ENCODE measurements around the gene AGBL3. TPM values are rescaled to one million over a fixed set of nuclear protein-coding genes. Genes with fewer than 3 reads are reported as not detected.

The AGBL3 gene
- polyA plus RNA-seq, 1 experiment: 0.32 TPM

DNA sequence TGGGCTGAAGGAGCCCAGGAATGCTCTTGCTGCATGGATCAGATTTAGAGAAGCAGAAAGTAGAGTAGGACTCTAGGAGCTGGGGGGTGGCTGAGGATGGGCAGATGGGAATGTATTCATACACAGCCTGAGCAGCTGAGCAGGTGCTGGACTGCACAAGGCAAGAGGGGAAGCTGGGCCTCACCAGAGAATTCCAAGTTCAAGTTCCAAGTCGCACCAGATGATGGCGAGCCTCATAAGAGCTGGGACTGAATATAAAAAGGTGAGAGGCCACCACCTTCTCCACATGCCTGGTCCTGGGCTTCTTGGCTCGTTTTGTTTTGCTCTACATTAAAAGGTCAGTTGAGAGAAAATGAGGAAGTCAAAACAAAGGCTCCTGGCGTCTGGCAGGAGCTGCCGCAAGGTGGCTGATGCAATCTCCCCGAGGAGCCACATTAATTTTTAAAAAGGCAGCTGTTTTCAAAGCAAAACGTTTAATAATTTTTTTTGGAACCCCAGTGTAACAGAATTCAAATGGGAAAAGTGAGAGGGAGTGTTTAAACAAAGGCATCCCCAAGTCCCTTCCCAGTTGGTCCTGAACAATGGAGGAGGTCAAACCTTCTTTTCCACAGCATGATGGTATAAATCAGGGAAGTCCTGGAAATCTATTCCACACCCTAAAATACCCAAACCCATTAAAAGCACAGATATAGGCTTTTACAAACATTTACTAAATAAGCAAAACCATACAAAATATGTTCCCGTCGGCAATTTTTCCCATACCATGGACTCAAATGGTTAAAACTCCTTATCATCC lies 174.7 kb downstream of the AGBL3 start:
- TF ChIP-seq, protein P1, sequence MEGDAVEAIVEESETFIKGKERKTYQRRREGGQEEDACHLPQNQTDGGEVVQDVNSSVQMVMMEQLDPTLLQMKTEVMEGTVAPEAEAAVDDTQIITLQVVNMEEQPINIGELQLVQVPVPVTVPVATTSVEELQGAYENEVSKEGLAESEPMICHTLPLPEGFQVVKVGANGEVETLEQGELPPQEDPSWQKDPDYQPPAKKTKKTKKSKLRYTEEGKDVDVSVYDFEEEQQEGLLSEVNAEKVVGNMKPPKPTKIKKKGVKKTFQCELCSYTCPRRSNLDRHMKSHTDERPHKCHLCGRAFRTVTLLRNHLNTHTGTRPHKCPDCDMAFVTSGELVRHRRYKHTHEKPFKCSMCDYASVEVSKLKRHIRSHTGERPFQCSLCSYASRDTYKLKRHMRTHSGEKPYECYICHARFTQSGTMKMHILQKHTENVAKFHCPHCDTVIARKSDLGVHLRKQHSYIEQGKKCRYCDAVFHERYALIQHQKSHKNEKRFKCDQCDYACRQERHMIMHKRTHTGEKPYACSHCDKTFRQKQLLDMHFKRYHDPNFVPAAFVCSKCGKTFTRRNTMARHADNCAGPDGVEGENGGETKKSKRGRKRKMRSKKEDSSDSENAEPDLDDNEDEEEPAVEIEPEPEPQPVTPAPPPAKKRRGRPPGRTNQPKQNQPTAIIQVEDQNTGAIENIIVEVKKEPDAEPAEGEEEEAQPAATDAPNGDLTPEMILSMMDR (IDR thresholded peaks at IDR 0.05; ENCODE audit: insufficient read depth, low read depth, low read length): no peak
- H3K4me3 ChIP-seq (ENCODE audit: low read depth, low read length): no peak overlapping the region
- POLR2A ChIA-PET: no interaction called here
- DNase-seq (ENCODE audit: low read depth): no peak
- peaks cover 4% of the 10 kb centered on the region; the same call in 1 of the 2 replicates for H3K36me3 ChIP-seq (ENCODE audit: control insufficient read depth, insufficient read depth, low read length)
- H3K27me3 ChIP-seq (ENCODE audit: control insufficient read depth, insufficient read depth, low read length): no peaks in the 10 kb centered on the region
- CTCF ChIA-PET: interaction anchor here (0.8 to 1.0 kb wide), 3 partner anchors 9 to 471 kb away, joined by 3 to 4 read pairs (median 3); partner anchors contain the start of gene AGBL3

DNA sequence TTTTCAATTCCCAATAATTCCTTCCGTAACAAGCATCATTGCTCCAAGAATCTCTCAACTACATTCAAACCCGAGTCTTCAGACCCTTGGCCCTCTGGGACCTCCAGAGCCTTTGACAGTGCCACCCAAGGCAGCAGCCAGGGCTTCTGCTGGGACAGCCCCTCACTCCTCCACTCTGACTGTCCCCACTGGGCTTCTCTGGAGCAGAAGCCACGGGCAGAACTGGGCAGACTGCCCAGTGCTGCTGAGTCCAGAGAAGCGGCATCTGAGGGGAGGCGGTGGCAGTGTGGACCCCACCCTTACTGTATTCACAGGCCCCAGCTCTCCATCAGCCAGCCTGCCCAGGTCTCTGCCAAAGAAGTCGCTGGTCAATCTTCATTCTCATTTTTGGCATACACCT lies 175.4 kb downstream of the AGBL3 start:
- no peak for DNase-seq (ENCODE audit: low read depth)
- Histone ChIP-seq H3K27me3 (ENCODE audit: control insufficient read depth, insufficient read depth, low read length) (no peaks in the 10 kb centered on the region), H3K4me3 (ENCODE audit: low read depth, low read length) (no peak overlapping the region), H3K36me3 (ENCODE audit: control insufficient read depth, insufficient read depth, low read length) (peaks cover 8% of the 10 kb centered on the region)
- POLR2A ChIA-PET: no interaction called here
- CTCF ChIA-PET: no interaction called here
- TF ChIP-seq, protein P1 (IDR thresholded peaks at IDR 0.05; ENCODE audit: insufficient read depth, low read depth, low read length): no peak

DNA sequence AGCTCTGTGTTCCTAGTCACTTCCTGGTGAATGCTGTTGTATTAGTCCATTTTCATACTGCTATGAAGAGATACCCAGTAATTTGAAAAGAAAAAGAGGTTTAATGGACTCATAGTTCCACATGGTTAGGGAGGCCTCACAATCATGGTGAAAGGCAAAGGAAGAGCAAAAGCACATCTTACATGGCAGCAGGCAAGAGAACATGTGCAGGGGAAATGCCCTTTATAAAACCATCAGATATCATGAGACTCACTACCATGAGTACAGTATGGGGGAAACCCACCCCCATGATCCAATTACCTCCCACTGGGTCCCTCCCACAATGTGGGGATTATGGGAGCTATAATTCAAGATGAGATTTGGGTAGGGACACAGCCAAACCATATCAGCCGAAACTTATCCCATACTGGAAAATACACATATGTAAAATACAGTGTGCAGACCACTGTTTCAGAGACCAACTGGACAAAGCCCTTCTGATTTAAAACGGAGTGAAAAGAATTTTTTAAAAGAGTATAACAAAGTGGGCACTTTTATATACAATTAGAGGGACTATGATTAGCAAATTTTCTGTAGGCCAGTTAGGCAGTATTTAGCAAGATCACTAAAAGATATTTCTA lies 176.2 kb downstream of the AGBL3 start:
- Histone ChIP-seq H3K4me3 (ENCODE audit: low read depth, low read length) (no peak overlapping the region), H3K36me3 (ENCODE audit: control insufficient read depth, insufficient read depth, low read length) (peaks cover 15% of the 10 kb centered on the region), H3K27me3 (ENCODE audit: control insufficient read depth, insufficient read depth, low read length) (no peaks in the 10 kb centered on the region)
- ChIA-PET CTCF (no interaction called here), POLR2A (no interaction called here)
- TF ChIP-seq, protein P1 (IDR thresholded peaks at IDR 0.05; ENCODE audit: insufficient read depth, low read depth, low read length): no peak
- no peak for DNase-seq (ENCODE audit: low read depth)

DNA sequence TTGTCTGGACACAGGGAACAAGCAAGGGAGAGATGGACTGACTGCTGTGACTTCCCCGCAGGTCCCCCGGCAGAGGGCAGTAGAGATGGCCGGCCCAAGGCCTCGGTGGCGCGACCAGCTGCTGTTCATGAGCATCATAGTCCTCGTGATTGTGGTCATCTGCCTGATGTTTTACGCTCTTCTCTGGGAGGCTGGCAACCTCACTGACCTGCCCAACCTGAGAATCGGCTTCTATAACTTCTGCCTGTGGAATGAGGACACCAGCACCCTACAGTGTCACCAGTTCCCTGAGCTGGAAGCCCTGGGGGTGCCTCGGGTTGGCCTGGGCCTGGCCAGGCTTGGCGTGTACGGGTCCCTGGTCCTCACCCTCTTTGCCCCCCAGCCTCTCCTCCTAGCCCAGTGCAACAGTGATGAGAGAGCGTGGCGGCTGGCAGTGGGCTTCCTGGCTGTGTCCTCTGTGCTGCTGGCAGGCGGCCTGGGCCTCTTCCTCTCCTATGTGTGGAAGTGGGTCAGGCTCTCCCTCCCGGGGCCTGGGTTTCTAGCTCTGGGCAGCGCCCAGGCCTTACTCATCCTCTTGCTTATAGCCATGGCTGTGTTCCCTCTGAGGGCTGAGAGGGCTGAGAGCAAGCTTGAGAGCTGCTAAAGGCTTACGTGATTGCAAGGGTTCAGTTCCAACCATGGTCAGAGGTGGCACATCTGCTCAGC lies 178.2 kb downstream of the AGBL3 start:
- H3K36me3 ChIP-seq (ENCODE audit: control insufficient read depth, insufficient read depth, low read length): peaks cover 23% of the 10 kb centered on the region
- ChIA-PET POLR2A (no interaction called here), CTCF (interaction anchor here (0.8 to 1.1 kb wide), 3 partner anchors 10 to 53 kb away, joined by 3 read pairs; no protein-coding TSS in a partner anchor)
- DNase-seq (ENCODE audit: low read depth): no peak
- H3K4me3 ChIP-seq (ENCODE audit: low read depth, low read length): no peak overlapping the region
- no peaks in the 10 kb centered on the region for H3K27me3 ChIP-seq (ENCODE audit: control insufficient read depth, insufficient read depth, low read length)
- TF ChIP-seq, protein P1 (IDR thresholded peaks at IDR 0.05; ENCODE audit: insufficient read depth, low read depth, low read length): 0 out of 2 replicates have a peak, but pooled peaks have one; percentile 7

DNA sequence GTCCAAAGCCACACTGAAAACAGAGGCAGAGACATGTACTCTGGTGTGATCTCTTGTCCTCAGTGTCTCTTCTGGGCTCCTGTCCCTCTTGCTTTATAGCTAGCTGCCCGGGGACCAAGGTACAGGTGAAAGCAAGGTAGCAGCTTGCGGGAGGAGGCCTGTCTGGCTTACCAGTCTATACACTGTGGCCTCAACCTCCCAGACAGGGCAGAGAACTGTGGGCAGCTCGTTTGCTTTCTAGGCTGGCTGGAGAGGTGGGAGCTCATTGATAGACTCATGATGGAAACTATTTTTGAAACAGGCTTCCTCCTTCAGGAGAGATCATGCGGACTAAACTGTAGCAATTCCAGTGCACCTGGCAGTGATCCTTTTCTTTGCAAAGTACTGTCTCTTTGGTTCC lies 179.6 kb downstream of the AGBL3 start:
- TF ChIP-seq, protein P1 (IDR thresholded peaks at IDR 0.05; ENCODE audit: insufficient read depth, low read depth, low read length): no peak
- no peak overlapping the region for H3K4me3 ChIP-seq (ENCODE audit: low read depth, low read length)
- no peaks in the 10 kb centered on the region for H3K27me3 ChIP-seq (ENCODE audit: control insufficient read depth, insufficient read depth, low read length)
- no peak for DNase-seq (ENCODE audit: low read depth)
- CTCF ChIA-PET: no interaction called here
- H3K36me3 ChIP-seq (ENCODE audit: control insufficient read depth, insufficient read depth, low read length): peaks cover 23% of the 10 kb centered on the region
- POLR2A ChIA-PET: no interaction called here

All from BJ (cell line).